Measurements from ENCODE around the gene KIFC3. TPM values are rescaled to one million over a fixed set of nuclear protein-coding genes. Genes with fewer than 3 reads are reported as not detected.
"Not testable (repeated sequence)": the region's sequence is repeated elsewhere in the genome, so short reads cannot be mapped to it uniquely, and the experiment has no call there.

KIFC3 gene
- total and polyA plus RNA-seq, 2 of the 13 experiments (the other 11 are each of a cell fraction or from before 2014, with no cell fraction given), result 42.1 to 45.3 TPM

DNA sequence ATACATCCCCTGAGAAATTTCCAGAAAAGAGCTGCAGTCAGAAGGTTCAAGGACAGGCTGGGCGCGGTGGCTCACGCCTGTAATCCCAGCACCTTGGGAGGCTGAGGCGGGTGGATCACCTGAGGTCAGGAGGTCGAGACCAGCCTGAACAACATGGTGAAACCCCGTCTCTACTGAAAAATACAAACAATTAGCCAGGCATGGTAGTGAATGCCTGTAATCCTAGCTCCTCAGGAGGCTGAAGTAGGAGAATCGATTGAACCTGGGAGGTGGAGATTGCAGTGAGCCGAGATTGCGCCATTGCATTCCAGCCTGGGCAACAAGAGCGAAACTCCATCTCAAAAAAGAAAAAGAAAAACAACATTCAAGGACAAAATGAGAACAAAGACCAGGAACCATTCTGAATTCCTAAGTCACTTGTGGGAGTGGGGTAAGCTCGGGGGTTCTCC is 19.7 kb downstream of the KIFC3 start (continued):
- TF ChIP-seq, protein P1, sequence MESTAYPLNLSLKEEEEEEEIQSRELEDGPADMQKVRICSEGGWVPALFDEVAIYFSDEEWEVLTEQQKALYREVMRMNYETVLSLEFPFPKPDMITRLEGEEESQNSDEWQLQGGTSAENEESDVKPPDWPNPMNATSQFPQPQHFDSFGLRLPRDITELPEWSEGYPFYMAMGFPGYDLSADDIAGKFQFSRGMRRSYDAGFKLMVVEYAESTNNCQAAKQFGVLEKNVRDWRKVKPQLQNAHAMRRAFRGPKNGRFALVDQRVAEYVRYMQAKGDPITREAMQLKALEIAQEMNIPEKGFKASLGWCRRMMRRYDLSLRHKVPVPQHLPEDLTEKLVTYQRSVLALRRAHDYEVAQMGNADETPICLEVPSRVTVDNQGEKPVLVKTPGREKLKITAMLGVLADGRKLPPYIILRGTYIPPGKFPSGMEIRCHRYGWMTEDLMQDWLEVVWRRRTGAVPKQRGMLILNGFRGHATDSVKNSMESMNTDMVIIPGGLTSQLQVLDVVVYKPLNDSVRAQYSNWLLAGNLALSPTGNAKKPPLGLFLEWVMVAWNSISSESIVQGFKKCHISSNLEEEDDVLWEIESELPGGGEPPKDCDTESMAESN (CRISPR knock-in tag; conservative IDR thresholded peaks at IDR 0.05), result peak; percentile 23; the same call in 1 of the 2 replicates
- TF ChIP-seq SMAD3 (CRISPR knock-in tag; IDR thresholded peaks at IDR 0.05) (peak; percentile 86), SP1 (CRISPR knock-in tag; IDR thresholded peaks at IDR 0.05) (0 out of 2 replicates have a peak, but pooled peaks have one; percentile 12), FOXJ3 (CRISPR knock-in tag; IDR thresholded peaks at IDR 0.05; ENCODE audit: borderline replicate concordance) (peak; percentile 91), ZNF713 (CRISPR knock-in tag; IDR thresholded peaks at IDR 0.05) (0 out of 2 replicates have a peak, but pooled peaks have one; percentile 43), ZFP1 (CRISPR knock-in tag; IDR thresholded peaks at IDR 0.05) (peak; percentile 37; the same call in 1 of the 2 replicates), SIX1 (CRISPR knock-in tag; IDR thresholded peaks at IDR 0.05; ENCODE audit: borderline replicate concordance) (peak; percentile 89), CEBPG (CRISPR knock-in tag; IDR thresholded peaks at IDR 0.05) (peak; percentile 98), ZKSCAN8 (CRISPR knock-in tag; IDR thresholded peaks at IDR 0.05; ENCODE audit: borderline replicate concordance) (peak; percentile 42; the same call in 1 of the 2 replicates), HMG20B (CRISPR knock-in tag; conservative IDR thresholded peaks at IDR 0.05) (peak; percentile 81), MED1 (CRISPR knock-in tag; IDR thresholded peaks at IDR 0.05) (peak; percentile 87), ELF3 (CRISPR knock-in tag; IDR thresholded peaks at IDR 0.05) (peak; percentile 70), ZNF264 (CRISPR knock-in tag; IDR thresholded peaks at IDR 0.05) (peak; percentile 90), FOXO1 (CRISPR knock-in tag; IDR thresholded peaks at IDR 0.05) (peak; percentile 96), RAD21 (CRISPR knock-in tag; IDR thresholded peaks at IDR 0.05) (0 out of 2 replicates have a peak, but pooled peaks have one; percentile 6), SP5 (CRISPR knock-in tag; IDR thresholded peaks at IDR 0.05; ENCODE audit: borderline replicate concordance, low read depth) (peak; percentile 93), ZMYM4 (CRISPR knock-in tag; IDR thresholded peaks at IDR 0.05) (peak; percentile 32; the same call in 1 of the 2 replicates)
- not testable (repeated sequence) for TF ChIP-seq SP1 (IDR thresholded peaks at IDR 0.05)
- TF ChIP-seq, protein P2, sequence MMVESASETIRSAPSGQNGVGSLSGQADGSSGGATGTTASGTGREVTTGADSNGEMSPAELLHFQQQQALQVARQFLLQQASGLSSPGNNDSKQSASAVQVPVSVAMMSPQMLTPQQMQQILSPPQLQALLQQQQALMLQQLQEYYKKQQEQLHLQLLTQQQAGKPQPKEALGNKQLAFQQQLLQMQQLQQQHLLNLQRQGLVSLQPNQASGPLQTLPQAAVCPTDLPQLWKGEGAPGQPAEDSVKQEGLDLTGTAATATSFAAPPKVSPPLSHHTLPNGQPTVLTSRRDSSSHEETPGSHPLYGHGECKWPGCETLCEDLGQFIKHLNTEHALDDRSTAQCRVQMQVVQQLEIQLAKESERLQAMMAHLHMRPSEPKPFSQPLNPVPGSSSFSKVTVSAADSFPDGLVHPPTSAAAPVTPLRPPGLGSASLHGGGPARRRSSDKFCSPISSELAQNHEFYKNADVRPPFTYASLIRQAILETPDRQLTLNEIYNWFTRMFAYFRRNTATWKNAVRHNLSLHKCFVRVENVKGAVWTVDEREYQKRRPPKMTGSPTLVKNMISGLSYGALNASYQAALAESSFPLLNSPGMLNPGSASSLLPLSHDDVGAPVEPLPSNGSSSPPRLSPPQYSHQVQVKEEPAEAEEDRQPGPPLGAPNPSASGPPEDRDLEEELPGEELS (CRISPR knock-in tag; IDR thresholded peaks at IDR 0.05), result peak; percentile 92
- TF ChIP-seq, protein P3, sequence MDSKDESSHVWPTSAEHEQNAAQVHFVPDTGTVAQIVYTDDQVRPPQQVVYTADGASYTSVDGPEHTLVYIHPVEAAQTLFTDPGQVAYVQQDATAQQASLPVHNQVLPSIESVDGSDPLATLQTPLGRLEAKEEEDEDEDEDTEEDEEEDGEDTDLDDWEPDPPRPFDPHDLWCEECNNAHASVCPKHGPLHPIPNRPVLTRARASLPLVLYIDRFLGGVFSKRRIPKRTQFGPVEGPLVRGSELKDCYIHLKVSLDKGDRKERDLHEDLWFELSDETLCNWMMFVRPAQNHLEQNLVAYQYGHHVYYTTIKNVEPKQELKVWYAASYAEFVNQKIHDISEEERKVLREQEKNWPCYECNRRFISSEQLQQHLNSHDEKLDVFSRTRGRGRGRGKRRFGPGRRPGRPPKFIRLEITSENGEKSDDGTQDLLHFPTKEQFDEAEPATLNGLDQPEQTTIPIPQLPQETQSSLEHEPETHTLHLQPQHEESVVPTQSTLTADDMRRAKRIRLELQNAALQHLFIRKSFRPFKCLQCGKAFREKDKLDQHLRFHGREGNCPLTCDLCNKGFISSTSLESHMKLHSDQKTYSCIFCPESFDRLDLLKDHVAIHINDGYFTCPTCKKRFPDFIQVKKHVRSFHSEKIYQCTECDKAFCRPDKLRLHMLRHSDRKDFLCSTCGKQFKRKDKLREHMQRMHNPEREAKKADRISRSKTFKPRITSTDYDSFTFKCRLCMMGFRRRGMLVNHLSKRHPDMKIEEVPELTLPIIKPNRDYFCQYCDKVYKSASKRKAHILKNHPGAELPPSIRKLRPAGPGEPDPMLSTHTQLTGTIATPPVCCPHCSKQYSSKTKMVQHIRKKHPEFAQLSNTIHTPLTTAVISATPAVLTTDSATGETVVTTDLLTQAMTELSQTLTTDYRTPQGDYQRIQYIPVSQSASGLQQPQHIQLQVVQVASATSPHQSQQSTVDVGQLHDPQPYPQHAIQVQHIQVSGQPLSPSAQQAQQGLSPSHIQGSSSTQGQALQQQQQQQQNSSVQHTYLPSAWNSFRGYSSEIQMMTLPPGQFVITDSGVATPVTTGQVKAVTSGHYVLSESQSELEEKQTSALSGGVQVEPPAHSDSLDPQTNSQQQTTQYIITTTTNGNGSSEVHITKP (CRISPR knock-in tag; IDR thresholded peaks at IDR 0.05; ENCODE audit: low read depth), result 0 out of 2 replicates have a peak, but pooled peaks have one; percentile 39
- TF ChIP-seq, protein P4, sequence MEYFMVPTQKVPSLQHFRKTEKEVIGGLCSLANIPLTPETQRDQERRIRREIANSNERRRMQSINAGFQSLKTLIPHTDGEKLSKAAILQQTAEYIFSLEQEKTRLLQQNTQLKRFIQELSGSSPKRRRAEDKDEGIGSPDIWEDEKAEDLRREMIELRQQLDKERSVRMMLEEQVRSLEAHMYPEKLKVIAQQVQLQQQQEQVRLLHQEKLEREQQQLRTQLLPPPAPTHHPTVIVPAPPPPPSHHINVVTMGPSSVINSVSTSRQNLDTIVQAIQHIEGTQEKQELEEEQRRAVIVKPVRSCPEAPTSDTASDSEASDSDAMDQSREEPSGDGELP (IDR thresholded peaks at IDR 0.05; ENCODE audit: borderline replicate concordance, low read depth), result peak; percentile 46; the same call in 1 of the 2 replicates
- TF ChIP-seq, protein P5, sequence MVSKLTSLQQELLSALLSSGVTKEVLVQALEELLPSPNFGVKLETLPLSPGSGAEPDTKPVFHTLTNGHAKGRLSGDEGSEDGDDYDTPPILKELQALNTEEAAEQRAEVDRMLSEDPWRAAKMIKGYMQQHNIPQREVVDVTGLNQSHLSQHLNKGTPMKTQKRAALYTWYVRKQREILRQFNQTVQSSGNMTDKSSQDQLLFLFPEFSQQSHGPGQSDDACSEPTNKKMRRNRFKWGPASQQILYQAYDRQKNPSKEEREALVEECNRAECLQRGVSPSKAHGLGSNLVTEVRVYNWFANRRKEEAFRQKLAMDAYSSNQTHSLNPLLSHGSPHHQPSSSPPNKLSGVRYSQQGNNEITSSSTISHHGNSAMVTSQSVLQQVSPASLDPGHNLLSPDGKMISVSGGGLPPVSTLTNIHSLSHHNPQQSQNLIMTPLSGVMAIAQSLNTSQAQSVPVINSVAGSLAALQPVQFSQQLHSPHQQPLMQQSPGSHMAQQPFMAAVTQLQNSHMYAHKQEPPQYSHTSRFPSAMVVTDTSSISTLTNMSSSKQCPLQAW (CRISPR knock-in tag; IDR thresholded peaks at IDR 0.05), result peak; percentile 41; the same call in 1 of the 2 replicates

All from HepG2 (cell line).